Endothelial cell of umbilical vein (primary cell): Measurements from ENCODE around the gene TERT. TPM values are rescaled to one million over a fixed set of nuclear protein-coding genes. Genes with fewer than 3 reads are reported as not detected.

ENCODE experiments used
- BruUV-seq: library from RNA; stranded (reverse); fragments of 400-500 nt; replicated peaks from 2 replicates; lab custom pipeline; 2021; lab: Mats Ljungman, UMichigan
- CTCF ChIA-PET: fragments of 300-600, 350-600 bp; sonication (Branson Sonifier 250); formaldehyde crosslinking; loops from one replicate; lab custom pipeline; 2021; ENCODE audit warnings: antibody characterized with exemption, inconsistent platforms; lab: Charles Lee
- POLR2A ChIA-PET: fragments of 300-600, 350-600 bp; sonication (Branson Sonifier 250); formaldehyde crosslinking; loops from one replicate; lab custom pipeline; 2021; ENCODE audit warnings: antibody characterized with exemption, inconsistent platforms; lab: Charles Lee
- DNase-seq: peaks from one replicate; pipeline ENCODE4 v3.0.0-alpha.2; 2011; ENCODE audit warnings: low read depth, low spot score
- FAIRE-seq: peaks from 2 replicates; lab custom pipeline; 2011; peaks lifted over from hg19 to GRCh38; lab: Jason Lieb, UNC
- H2AFZ ChIP-seq: 2 replicates; pipeline ENCODE4 v1.6.0; 2012; ENCODE audit warnings: low read depth, low read length, control low read depth, inconsistent platforms
- H3K27ac ChIP-seq: 2 replicates; pipeline ENCODE4 v1.5.1; 2011; ENCODE audit warnings: low read depth, mild to moderate bottlenecking, control low read depth, low read length, moderate library complexity; ENCODE audit not compliant: insufficient read depth
- H3K27me3 ChIP-seq, 2 experiments: 2 replicates each; pipeline versions ENCODE4 v1.6.0 to v1.6.1; 2011; ENCODE audit warnings: low read length in 2 of 2, mixed read lengths in 1 of 2; ENCODE audit not compliant: control insufficient read depth in 2 of 2, insufficient read depth in 2 of 2
- H3K36me3 ChIP-seq, 2 experiments: 2 replicates in 1 of 2; 3 replicates in 1 of 2; pipeline ENCODE4 v1.5.1; 2011; ENCODE audit warnings: low read length in 2 of 2, mild to moderate bottlenecking in 1 of 2, moderate library complexity in 1 of 2; ENCODE audit not compliant: control insufficient read depth in 2 of 2, insufficient read depth in 2 of 2; ENCODE audit errors: extremely low read depth in 1 of 2
- H3K4me1 ChIP-seq: 3 replicates; pipeline ENCODE4 v1.5.1; 2011; ENCODE audit warnings: mild to moderate bottlenecking, low read length; ENCODE audit not compliant: control insufficient read depth, insufficient read depth; ENCODE audit errors: extremely low read depth
- H3K4me2 ChIP-seq: 2 replicates; pipeline ENCODE4 v1.6.1; 2011; ENCODE audit warnings: low read length, control low read depth, mixed read lengths; ENCODE audit not compliant: insufficient read depth
- H3K4me3 ChIP-seq, 3 experiments: fragments of 200-600 bp in 1 of 3; sonication (generic), shearing (Covaris generic) in 1 of 3; replicated peaks in 1 of 3; 2 replicates each; pipeline ENCODE4 v1.5.1; 2011 to 2016; ENCODE audit warnings: control low read depth in 3 of 3, low read length in 3 of 3, mild to moderate bottlenecking in 2 of 3, inconsistent platforms in 1 of 3, low read depth in 1 of 3, moderate library complexity in 1 of 3; ENCODE audit not compliant: insufficient read depth in 1 of 3
- H3K79me2 ChIP-seq: 2 replicates; pipeline ENCODE4 v1.6.0; 2012; ENCODE audit warnings: low read length, inconsistent platforms; ENCODE audit not compliant: control insufficient read depth, insufficient read depth
- H3K9ac ChIP-seq: replicated peaks from 2 replicates; pipeline ENCODE3; 2011; ENCODE audit warnings: low read length, control low read depth; ENCODE audit not compliant: insufficient read depth; ENCODE audit errors: extremely low read depth
- H3K9me1 ChIP-seq: replicated peaks from 3 replicates; pipeline ENCODE4 v1.6.0; 2011; ENCODE audit warnings: mild to moderate bottlenecking, low read length; ENCODE audit not compliant: control insufficient read depth, insufficient read depth; ENCODE audit errors: extremely low read depth
- H3K9me3 ChIP-seq: replicated peaks from 2 replicates; pipeline ENCODE4 v1.5.1; 2012; ENCODE audit warnings: low read length, inconsistent platforms; ENCODE audit not compliant: control insufficient read depth, insufficient read depth
- H4K20me1 ChIP-seq: replicated peaks from 2 replicates; pipeline ENCODE3; 2011; ENCODE audit warnings: mild to moderate bottlenecking, low read length; ENCODE audit not compliant: control insufficient read depth, insufficient read depth; ENCODE audit errors: extremely low read depth
- EZH2 ChIP-seq: IDR thresholded peaks from 2 replicates; pipeline ENCODE4 v1.6.1; 2012; ENCODE audit warnings: borderline replicate concordance, low read depth, mild to moderate bottlenecking, moderate library complexity, low read length, inconsistent platforms; ENCODE audit not compliant: severe bottlenecking
- FOS ChIP-seq: IDR thresholded peaks from 2 replicates; pipeline ENCODE4 v1.6.1; 2011; ENCODE audit warnings: mild to moderate bottlenecking, low read length, moderate library complexity, borderline replicate concordance; ENCODE audit not compliant: insufficient read depth
- GATA2 ChIP-seq: IDR thresholded peaks from 2 replicates; pipeline ENCODE4 v1.7.0; 2011; ENCODE audit warnings: low read depth, mild to moderate bottlenecking, moderate library complexity, mixed read lengths, low read length; ENCODE audit not compliant: insufficient read length, insufficient read depth
- JUN ChIP-seq: IDR thresholded peaks from 2 replicates; pipeline ENCODE4 v1.6.1; 2011; ENCODE audit warnings: borderline replicate concordance, low read depth; ENCODE audit not compliant: insufficient read length, insufficient read depth
- MYC ChIP-seq: IDR thresholded peaks from one replicate; pipeline ENCODE4 v1.6.1; 2011; ENCODE audit warnings: mild to moderate bottlenecking, low read depth, low read length
- POLR2A ChIP-seq: IDR thresholded peaks from 2 replicates; pipeline ENCODE4 v1.6.1; 2012; ENCODE audit warnings: low read depth, mild to moderate bottlenecking, control low read depth, low read length
- POLR2AphosphoS5 ChIP-seq: IDR thresholded peaks from 2 replicates; pipeline ENCODE4 v1.6.1; 2012; ENCODE audit warnings: low read depth, mild to moderate bottlenecking, control low read depth, low read length, moderate library complexity; ENCODE audit not compliant: insufficient read depth
- dilution Hi-C: fragments of 300-500 bp; cut with MboI; formaldehyde crosslinking; loops from one replicate; pipeline ENCODE4 v1.15.0; 2019; ENCODE audit warnings: low sequenced_read_pairs; ENCODE audit not compliant: extremely low pct_ligation_motif_present
- intact Hi-C: fragments of 100-400 bp; cut with micrococcal nuclease; formaldehyde crosslinking; loops from one replicate; pipeline ENCODE4 v1.10.0; 2022
- polyA plus RNA-seq, 4 experiments: library from polyadenylated mRNA; depleted of rRNA in 3 of 4; stranded (reverse) in 3 of 4; unstranded in 1 of 4; fragments of >200 nt; gene quantifications; 2 replicates each; pipeline versions ENCODE4 v1.2.1 to v1.2.3, GENCODE V29; 2011 to 2012; ENCODE audit warnings: missing spikeins in 1 of 4
- total RNA-seq: library from RNA; stranded (reverse); gene quantifications from 2 replicates; pipeline ENCODE4 v1.2.3, GENCODE V29; 2021
- TF ChIP-seq, protein P1 (sequence below), 2 donors: IDR thresholded peaks; 1 replicate in 1 of 2; 2 replicates in 1 of 2; pipeline ENCODE4 v1.5.1; 2011; ENCODE audit warnings: low read length in 2 of 2, mild to moderate bottlenecking in 2 of 2, moderate library complexity in 2 of 2, control low read depth in 1 of 2, inconsistent platforms in 1 of 2, low read depth in 1 of 2; ENCODE audit not compliant: insufficient read depth in 1 of 2; ENCODE audit errors: extremely low read depth in 1 of 2
- TF ChIP-seq, protein P2 (sequence below): IDR thresholded peaks from 2 replicates; pipeline ENCODE4 v1.6.1; 2011; ENCODE audit not compliant: insufficient read depth, insufficient read length

The TERT gene
- total and polyA plus RNA-seq, 2 donors (not counting 3 experiments of a cell fraction or from before 2014, with no cell fraction given): 0.04 TPM; not detected in 1

DNA sequence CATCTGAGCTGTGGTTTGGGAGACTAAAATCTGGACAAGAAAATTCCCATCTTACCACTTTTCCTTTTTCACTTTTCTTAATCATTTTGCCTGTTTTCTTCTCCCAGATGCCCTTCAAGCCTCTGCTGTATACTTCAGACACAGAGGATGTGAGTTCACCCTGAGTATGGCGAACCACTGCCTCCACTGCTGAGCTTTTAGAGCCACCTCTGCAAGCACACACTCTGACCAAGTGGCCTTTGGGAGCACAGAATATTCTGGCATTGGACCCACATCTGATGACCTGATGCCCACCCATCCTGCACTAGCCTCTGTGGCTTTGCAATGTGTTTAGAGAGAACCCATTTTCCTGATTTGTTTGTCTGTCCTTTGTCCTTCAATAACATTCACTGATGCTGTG is 32.5 kb downstream of the TERT start:
- CTCF ChIA-PET: no interaction called here
- FAIRE-seq: no peak
- no peaks in the 10 kb centered on the region for H3K9me3 ChIP-seq

More for the DNA sequence above, 32.5 kb downstream of the TERT start:
- POLR2A ChIA-PET: no interaction called here
- dilution Hi-C loops: no loop called here
- Histone ChIP-seq H3K27ac (no peak overlapping the region), H3K4me2 (no peak overlapping the region), H3K36me3 (no peaks in the 10 kb centered on the region), H2AFZ (no peak overlapping the region), H4K20me1 (no peaks in the 10 kb centered on the region), H3K79me2 (no peaks in the 10 kb centered on the region), H3K27me3 (no peaks in the 10 kb centered on the region), H3K9me1 (no peaks in the 10 kb centered on the region), H3K4me3 (no peak overlapping the region), H3K4me1 (no peaks in the 10 kb centered on the region), H3K9ac (no peak overlapping the region)
- intact Hi-C loops: no loop called here
- TF ChIP-seq, protein P1, sequence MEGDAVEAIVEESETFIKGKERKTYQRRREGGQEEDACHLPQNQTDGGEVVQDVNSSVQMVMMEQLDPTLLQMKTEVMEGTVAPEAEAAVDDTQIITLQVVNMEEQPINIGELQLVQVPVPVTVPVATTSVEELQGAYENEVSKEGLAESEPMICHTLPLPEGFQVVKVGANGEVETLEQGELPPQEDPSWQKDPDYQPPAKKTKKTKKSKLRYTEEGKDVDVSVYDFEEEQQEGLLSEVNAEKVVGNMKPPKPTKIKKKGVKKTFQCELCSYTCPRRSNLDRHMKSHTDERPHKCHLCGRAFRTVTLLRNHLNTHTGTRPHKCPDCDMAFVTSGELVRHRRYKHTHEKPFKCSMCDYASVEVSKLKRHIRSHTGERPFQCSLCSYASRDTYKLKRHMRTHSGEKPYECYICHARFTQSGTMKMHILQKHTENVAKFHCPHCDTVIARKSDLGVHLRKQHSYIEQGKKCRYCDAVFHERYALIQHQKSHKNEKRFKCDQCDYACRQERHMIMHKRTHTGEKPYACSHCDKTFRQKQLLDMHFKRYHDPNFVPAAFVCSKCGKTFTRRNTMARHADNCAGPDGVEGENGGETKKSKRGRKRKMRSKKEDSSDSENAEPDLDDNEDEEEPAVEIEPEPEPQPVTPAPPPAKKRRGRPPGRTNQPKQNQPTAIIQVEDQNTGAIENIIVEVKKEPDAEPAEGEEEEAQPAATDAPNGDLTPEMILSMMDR (IDR thresholded peaks at IDR 0.05; ENCODE audit: extremely low read depth in 1 of 2, insufficient read depth in 1 of 2, low read depth in 1 of 2, low read length in 2 of 2): no peak
- no peak for TF ChIP-seq GATA2
- no peak for TF ChIP-seq POLR2A
- no peak for TF ChIP-seq POLR2AphosphoS5
- no peak for TF ChIP-seq FOS
- TF ChIP-seq JUN: no peak
- TF ChIP-seq EZH2: no peak
- TF ChIP-seq MYC: no peak
- TF ChIP-seq, protein P2, sequence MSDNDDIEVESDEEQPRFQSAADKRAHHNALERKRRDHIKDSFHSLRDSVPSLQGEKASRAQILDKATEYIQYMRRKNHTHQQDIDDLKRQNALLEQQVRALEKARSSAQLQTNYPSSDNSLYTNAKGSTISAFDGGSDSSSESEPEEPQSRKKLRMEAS: no peak
- no peak for DNase-seq
- no TSS peak for BruUV-seq
